GM18526 (cell line): ENCODE results near the gene KLHL17.

Experiments used
- POLR2A ChIP-seq: IDR thresholded peaks from 3 replicates; pipeline ENCODE4 v1.6.1; 2011; ENCODE audit not compliant: insufficient read length; ENCODE audit errors: extremely low read depth

Gene KLHL17

GRCh38 chr1:1001057-1001783 lies 40.8 kb downstream of the KLHL17 start:
- TF ChIP-seq POLR2A, result no peak

GRCh38 chr1:1003618-1004419 lies 43.4 kb downstream of the KLHL17 start:
- TF ChIP-seq POLR2A, result no peak

- TF ChIP-seq POLR2A, result no peak
These were observed 44.0 kb downstream of the KLHL17 start for GRCh38 chr1:1004420-1004779.

GRCh38 chr1:1004780-1005697 lies 44.7 kb downstream of the KLHL17 start:
- TF ChIP-seq POLR2A, result no peak

GRCh38 chr1:1005774-1006304 lies 45.5 kb downstream of the KLHL17 start:
- no peak for TF ChIP-seq POLR2A

- no peak for TF ChIP-seq POLR2A
These were observed 46.1 kb downstream of the KLHL17 start for GRCh38 chr1:1006305-1007159.

GRCh38 chr1:1011396-1011949 lies 51.1 kb downstream of the KLHL17 start:
- TF ChIP-seq POLR2A, result no peak

- peak; percentile 99 for TF ChIP-seq POLR2A
These were observed 52.9 kb downstream of the KLHL17 start, which contains the start of gene ISG15 for GRCh38 chr1:1013105-1013921. Gene ISG15 (plus strand): TSS chr1:1013497. CDS start chr1:1013574, 77 bp downstream.

- TF ChIP-seq POLR2A, result peak; percentile 24
These were observed 53.7 kb downstream of the KLHL17 start for GRCh38 chr1:1013922-1014648.

GRCh38 chr1:1014799-1015681 lies 54.7 kb downstream of the KLHL17 start:
- TF ChIP-seq POLR2A, result peak; percentile 69
